ENCODE data around the gene ZNF827. TPM values are rescaled to one million over a fixed set of nuclear protein-coding genes. Genes with fewer than 3 reads are reported as not detected.

The ZNF827 gene
- polyA plus RNA-seq, 1 experiment: 15.1 TPM

DNA sequence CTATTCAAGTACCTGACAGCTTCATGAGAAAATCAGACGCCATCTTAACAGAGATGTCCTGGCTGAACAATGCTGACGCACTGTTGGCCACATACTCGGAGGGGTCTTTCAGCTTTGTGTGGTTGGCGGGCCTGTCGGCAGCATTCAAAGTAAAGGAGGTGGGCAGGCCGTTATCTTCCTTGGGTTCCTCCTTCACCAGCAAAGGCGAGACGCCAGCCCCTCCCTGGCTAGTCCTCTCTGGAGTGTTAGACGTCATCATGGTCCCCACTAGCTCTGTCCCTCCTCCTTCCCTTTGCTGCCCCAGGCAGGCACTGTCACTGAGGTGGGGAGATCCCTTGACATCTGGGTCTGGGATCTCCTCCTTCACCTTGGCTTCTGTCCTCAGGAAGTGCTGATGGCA lies 53.0 kb downstream of the ZNF827 start:
- no peaks in the 10 kb centered on the region for H3K27me3 ChIP-seq (ENCODE audit: control insufficient read depth, insufficient read depth, low read length)
- H3K36me3 ChIP-seq (ENCODE audit: control insufficient read depth, insufficient read depth, low read length): peaks cover 4% of the 10 kb centered on the region
- no peak overlapping the region for H3K4me3 ChIP-seq (ENCODE audit: low read depth, low read length)
- POLR2A ChIA-PET: no interaction called here
- TF ChIP-seq, protein P1, sequence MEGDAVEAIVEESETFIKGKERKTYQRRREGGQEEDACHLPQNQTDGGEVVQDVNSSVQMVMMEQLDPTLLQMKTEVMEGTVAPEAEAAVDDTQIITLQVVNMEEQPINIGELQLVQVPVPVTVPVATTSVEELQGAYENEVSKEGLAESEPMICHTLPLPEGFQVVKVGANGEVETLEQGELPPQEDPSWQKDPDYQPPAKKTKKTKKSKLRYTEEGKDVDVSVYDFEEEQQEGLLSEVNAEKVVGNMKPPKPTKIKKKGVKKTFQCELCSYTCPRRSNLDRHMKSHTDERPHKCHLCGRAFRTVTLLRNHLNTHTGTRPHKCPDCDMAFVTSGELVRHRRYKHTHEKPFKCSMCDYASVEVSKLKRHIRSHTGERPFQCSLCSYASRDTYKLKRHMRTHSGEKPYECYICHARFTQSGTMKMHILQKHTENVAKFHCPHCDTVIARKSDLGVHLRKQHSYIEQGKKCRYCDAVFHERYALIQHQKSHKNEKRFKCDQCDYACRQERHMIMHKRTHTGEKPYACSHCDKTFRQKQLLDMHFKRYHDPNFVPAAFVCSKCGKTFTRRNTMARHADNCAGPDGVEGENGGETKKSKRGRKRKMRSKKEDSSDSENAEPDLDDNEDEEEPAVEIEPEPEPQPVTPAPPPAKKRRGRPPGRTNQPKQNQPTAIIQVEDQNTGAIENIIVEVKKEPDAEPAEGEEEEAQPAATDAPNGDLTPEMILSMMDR (IDR thresholded peaks at IDR 0.05; ENCODE audit: insufficient read depth, low read depth, low read length): no peak
- DNase-seq (ENCODE audit: low read depth): no peak
- CTCF ChIA-PET: no interaction called here

GRCh38 chr4:145884775-145885174 lies 53.8 kb downstream of the ZNF827 start:
- CTCF ChIA-PET: no interaction called here

DNA sequence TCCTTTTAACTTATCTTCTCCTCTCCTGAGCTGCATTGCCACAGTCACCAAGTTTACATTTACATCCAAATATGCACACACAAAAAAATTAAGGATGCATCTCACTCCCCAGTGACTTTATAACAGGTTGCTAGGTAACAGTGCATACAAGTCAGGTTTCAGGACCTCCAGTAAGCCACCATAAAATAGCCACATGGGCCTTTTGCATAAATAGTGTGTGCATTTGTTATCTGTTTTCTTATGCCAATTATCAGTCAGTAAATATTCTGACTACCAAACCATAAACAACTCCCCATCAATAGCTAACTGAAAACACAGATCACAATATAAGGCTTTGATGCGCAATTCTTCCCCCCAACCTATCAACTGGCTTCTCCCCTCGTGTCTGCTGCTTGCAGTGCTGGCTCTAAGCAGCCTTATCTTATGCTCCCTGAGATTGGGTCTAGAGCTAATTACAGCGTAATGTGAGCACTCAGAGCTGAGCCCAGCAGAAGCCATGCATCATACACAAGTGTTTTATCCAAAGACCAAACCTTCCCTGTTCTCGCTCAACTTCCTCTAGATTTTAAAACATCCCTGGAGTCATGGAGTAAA lies 55.4 kb downstream of the ZNF827 start:
- DNase-seq (ENCODE audit: low read depth): no peak
- H3K27me3 ChIP-seq (ENCODE audit: control insufficient read depth, insufficient read depth, low read length): no peaks in the 10 kb centered on the region
- ChIA-PET POLR2A (no interaction called here), CTCF (interaction anchor here (0.6 kb wide), 1 partner anchor 54 kb away, joined by 3 read pairs; no protein-coding TSS in a partner anchor)
- H3K4me3 ChIP-seq (ENCODE audit: low read depth, low read length): no peak overlapping the region
- peaks cover 4% of the 10 kb centered on the region for H3K36me3 ChIP-seq (ENCODE audit: control insufficient read depth, insufficient read depth, low read length)
- TF ChIP-seq, protein P1 (IDR thresholded peaks at IDR 0.05; ENCODE audit: insufficient read depth, low read depth, low read length): no peak

More at GRCh38 chr4:145884775-145885174, 53.8 kb downstream of the ZNF827 start:
- Histone ChIP-seq H3K4me3 (ENCODE audit: low read depth, low read length) (no peak overlapping the region), H3K27me3 (ENCODE audit: control insufficient read depth, insufficient read depth, low read length) (no peaks in the 10 kb centered on the region), H3K36me3 (ENCODE audit: control insufficient read depth, insufficient read depth, low read length) (peaks cover 4% of the 10 kb centered on the region)
- TF ChIP-seq, protein P1 (IDR thresholded peaks at IDR 0.05; ENCODE audit: insufficient read depth, low read depth, low read length): no peak
- POLR2A ChIA-PET: no interaction called here
- DNase-seq (ENCODE audit: low read depth): no peak

- ChIA-PET POLR2A (no interaction called here), CTCF (no interaction called here)
- TF ChIP-seq, protein P1 (IDR thresholded peaks at IDR 0.05; ENCODE audit: insufficient read depth, low read depth, low read length): no peak
- Histone ChIP-seq H3K27me3 (ENCODE audit: control insufficient read depth, insufficient read depth, low read length) (no peaks in the 10 kb centered on the region), H3K4me3 (ENCODE audit: low read depth, low read length) (no peak overlapping the region), H3K36me3 (ENCODE audit: control insufficient read depth, insufficient read depth, low read length) (peaks cover 4% of the 10 kb centered on the region)
- DNase-seq (ENCODE audit: low read depth): no peak
Observed at GRCh38 chr4:145882604-145883003, 56.0 kb downstream of the ZNF827 start.

DNA sequence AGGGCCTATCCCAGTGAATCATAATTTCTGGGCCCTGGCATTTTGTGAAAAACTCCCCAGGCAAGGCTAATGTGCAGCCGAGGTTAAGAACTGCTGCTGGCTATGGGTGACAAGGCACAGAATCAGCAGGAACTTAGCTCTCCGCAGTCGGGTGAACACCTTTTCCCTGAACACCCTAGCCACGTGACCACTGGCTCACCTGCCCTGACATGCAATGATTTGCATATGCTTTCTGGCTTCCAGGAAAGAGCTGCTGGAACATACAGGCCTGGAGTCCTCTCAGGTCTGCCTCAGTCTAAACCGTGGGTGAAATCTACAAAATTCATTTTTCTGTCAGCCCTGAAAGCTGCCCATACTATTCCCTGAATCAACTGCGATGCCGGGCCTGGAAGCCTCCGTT lies 56.6 kb downstream of the ZNF827 start:
- CTCF ChIA-PET: no interaction called here
- no peak for DNase-seq (ENCODE audit: low read depth)
- POLR2A ChIA-PET: no interaction called here
- Histone ChIP-seq H3K27me3 (ENCODE audit: control insufficient read depth, insufficient read depth, low read length) (no peaks in the 10 kb centered on the region), H3K36me3 (ENCODE audit: control insufficient read depth, insufficient read depth, low read length) (peaks cover 4% of the 10 kb centered on the region), H3K4me3 (ENCODE audit: low read depth, low read length) (no peak overlapping the region)
- TF ChIP-seq, protein P1 (IDR thresholded peaks at IDR 0.05; ENCODE audit: insufficient read depth, low read depth, low read length): no peak
